MM.1S (cell line): ENCODE results near the gene ZBTB46.

Experiments used
- CTCF ChIP-seq: fragments of 300-600 bp; sonication (generic); IDR thresholded peaks from 2 replicates; pipeline ENCODE4 v1.5.1; 2016; ENCODE audit warnings: antibody characterized with exemption, low read length, mixed read lengths
- EZH2 ChIP-seq: fragments of 300-600 bp; sonication (generic); optimal IDR thresholded peaks from 2 replicates; pipeline ENCODE3; 2017; ENCODE audit warnings: low read depth, mild to moderate bottlenecking, antibody characterized with exemption, low read length, mixed read lengths
- EZH2phosphoT487 ChIP-seq: fragments of 300-600 bp; sonication (generic); IDR thresholded peaks from 2 replicates; pipeline ENCODE4 v1.6.1; 2018; ENCODE audit warnings: antibody characterized with exemption, low read length

- TF ChIP-seq CTCF: no peak
- TF ChIP-seq EZH2: no peak
- no peak for TF ChIP-seq EZH2phosphoT487
These were observed 45.4 kb downstream of the ZBTB46 start for GRCh38 chr20:63785691-63786131.
